Esophagus muscularis mucosa (tissue), 4 donors: ENCODE measurements around the gene OLA1.

Source experiments
- EP300 ChIP-seq: sonication (generic); formaldehyde crosslinking; IDR thresholded peaks from one replicate; pipeline ENCODE4 v1.6.1; 2017; ENCODE audit warnings: antibody characterized with exemption
- POLR2A ChIP-seq: fragments of 450-650 bp; IDR thresholded peaks from one replicate; pipeline ENCODE4 v1.6.1; 2017; ENCODE audit warnings: antibody characterized with exemption, moderate library complexity, mild to moderate bottlenecking, low read depth
- POLR2AphosphoS5 ChIP-seq, 2 donors: sonication (generic); formaldehyde crosslinking; IDR thresholded peaks; one replicate each; pipeline ENCODE4 v1.6.1; 2017; ENCODE audit warnings: antibody characterized with exemption in 2 of 2
- TF ChIP-seq, protein P1 (sequence below), 3 experiments: fragments of 200-600 bp in 2 of 3; fragments of 450-650 bp in 1 of 3; sonication (generic) in 2 of 3; IDR thresholded peaks; one replicate each; pipeline ENCODE4 v1.5.1; 2017 to 2019; ENCODE audit warnings: antibody characterized with exemption in 3 of 3, mild to moderate bottlenecking in 2 of 3, moderate library complexity in 1 of 3

DNA sequence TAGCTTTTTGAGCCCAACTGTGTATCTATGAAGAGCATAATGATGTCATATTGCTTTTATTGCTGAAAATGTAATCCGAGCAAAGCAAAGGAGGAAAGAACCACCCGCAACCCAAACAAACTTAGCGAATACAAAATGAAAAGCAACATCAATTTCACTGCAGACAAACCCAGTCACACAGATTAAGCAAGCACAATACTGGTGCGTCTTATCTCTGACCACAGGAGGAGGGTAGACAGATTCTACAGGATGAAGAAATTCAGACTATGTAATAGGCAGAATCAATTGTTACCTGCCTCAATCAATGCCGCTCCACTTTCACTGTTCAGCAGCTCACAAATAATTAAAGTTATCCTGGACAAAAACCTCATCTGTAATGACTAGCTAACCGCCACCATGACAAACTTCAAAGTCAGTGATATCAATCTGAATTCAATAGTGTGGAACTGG, 167.6 kb downstream of the OLA1 start:
- TF ChIP-seq POLR2A (no peak), EP300 (no peak), POLR2AphosphoS5 (IDR thresholded peaks at IDR 0.05) (no peak)
- TF ChIP-seq, protein P1, sequence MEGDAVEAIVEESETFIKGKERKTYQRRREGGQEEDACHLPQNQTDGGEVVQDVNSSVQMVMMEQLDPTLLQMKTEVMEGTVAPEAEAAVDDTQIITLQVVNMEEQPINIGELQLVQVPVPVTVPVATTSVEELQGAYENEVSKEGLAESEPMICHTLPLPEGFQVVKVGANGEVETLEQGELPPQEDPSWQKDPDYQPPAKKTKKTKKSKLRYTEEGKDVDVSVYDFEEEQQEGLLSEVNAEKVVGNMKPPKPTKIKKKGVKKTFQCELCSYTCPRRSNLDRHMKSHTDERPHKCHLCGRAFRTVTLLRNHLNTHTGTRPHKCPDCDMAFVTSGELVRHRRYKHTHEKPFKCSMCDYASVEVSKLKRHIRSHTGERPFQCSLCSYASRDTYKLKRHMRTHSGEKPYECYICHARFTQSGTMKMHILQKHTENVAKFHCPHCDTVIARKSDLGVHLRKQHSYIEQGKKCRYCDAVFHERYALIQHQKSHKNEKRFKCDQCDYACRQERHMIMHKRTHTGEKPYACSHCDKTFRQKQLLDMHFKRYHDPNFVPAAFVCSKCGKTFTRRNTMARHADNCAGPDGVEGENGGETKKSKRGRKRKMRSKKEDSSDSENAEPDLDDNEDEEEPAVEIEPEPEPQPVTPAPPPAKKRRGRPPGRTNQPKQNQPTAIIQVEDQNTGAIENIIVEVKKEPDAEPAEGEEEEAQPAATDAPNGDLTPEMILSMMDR (IDR thresholded peaks at IDR 0.05): no peak
